ENCODE results near the gene GRIK5. TPM values are rescaled to one million over a fixed set of nuclear protein-coding genes. Genes with fewer than 3 reads are reported as not detected.
"Not testable (repeated sequence)": the region's sequence is repeated elsewhere in the genome, so short reads cannot be mapped to it uniquely, and the experiment has no call there.

GRIK5 gene
- polyA plus RNA-seq, 1 donor (not counting 4 experiments of a cell fraction or from before 2014, with no cell fraction given), result 0.17 TPM

GRCh38 chr19:42042455-42043170 lies 27.4 kb downstream of the GRIK5 start:
- FAIRE-seq, result no peak
- dilution Hi-C loops (cut with MboI; ENCODE audit: extremely low pct_ligation_motif_present, low sequenced_read_pairs), result no loop called here
- no peaks in the 10 kb centered on the region for H3K79me2 ChIP-seq (ENCODE audit: control insufficient read depth, insufficient read depth, low read length)

GRCh38 chr19:42040491-42040890 lies 29.5 kb downstream of the GRIK5 start:
- H2AFZ ChIP-seq (ENCODE audit: control insufficient read depth, low read length); FAIRE-seq; H3K9me3 ChIP-seq (ENCODE audit: control insufficient read depth, low read depth, low read length); H3K27me3 ChIP-seq (ENCODE audit: control insufficient read depth, extremely low read depth, insufficient read depth, low read length); H3K4me3 ChIP-seq (ENCODE audit: control insufficient read depth in 2 of 3, extremely low read depth in 1 of 3, insufficient read depth in 2 of 3, low read depth in 1 of 3, low read length in 3 of 3); DNase-seq (ENCODE audit: low read depth, low spot score); H3K79me2 ChIP-seq (ENCODE audit: control insufficient read depth, insufficient read depth, low read length); H3K9ac ChIP-seq (ENCODE audit: control insufficient read depth, extremely low read depth, insufficient read depth, low read length); dilution Hi-C loops (cut with MboI; ENCODE audit: extremely low pct_ligation_motif_present, low sequenced_read_pairs); H3K9me1 ChIP-seq (ENCODE audit: control insufficient read depth, extremely low read depth, insufficient read depth, low read length); H3K27ac ChIP-seq (ENCODE audit: control insufficient read depth, insufficient read depth, low read length); H3K4me1 ChIP-seq (ENCODE audit: control insufficient read depth, extremely low read depth, insufficient read depth, low read length); H3K36me3 ChIP-seq (ENCODE audit: control insufficient read depth in 2 of 2, extremely low read depth in 1 of 2, insufficient read depth in 2 of 2, low read length in 2 of 2); H4K20me1 ChIP-seq (ENCODE audit: control insufficient read depth, extremely low read depth, insufficient read depth, low read length); H3K4me2 ChIP-seq (ENCODE audit: control insufficient read depth, extremely low read depth, insufficient read depth, low read depth, low read length): not testable (repeated sequence)

More at GRCh38 chr19:42042455-42043170, 27.4 kb downstream of the GRIK5 start:
- H3K9me3 ChIP-seq (ENCODE audit: control insufficient read depth, low read depth, low read length), result no peaks in the 10 kb centered on the region
- H2AFZ ChIP-seq (ENCODE audit: control insufficient read depth, low read length), result no peak overlapping the region
- H3K4me1 ChIP-seq (ENCODE audit: control insufficient read depth, extremely low read depth, insufficient read depth, low read length), result no peaks in the 10 kb centered on the region
- H3K27ac ChIP-seq (ENCODE audit: control insufficient read depth, insufficient read depth, low read length), result no peak overlapping the region
- H3K4me3 ChIP-seq (ENCODE audit: control insufficient read depth in 2 of 3, extremely low read depth in 1 of 3, insufficient read depth in 2 of 3, low read depth in 1 of 3, low read length in 3 of 3), result no peak overlapping the region
- H3K9me1 ChIP-seq (ENCODE audit: control insufficient read depth, extremely low read depth, insufficient read depth, low read length), result no peaks in the 10 kb centered on the region
- H3K4me2 ChIP-seq (ENCODE audit: control insufficient read depth, extremely low read depth, insufficient read depth, low read depth, low read length), result no peak overlapping the region
- H3K9ac ChIP-seq (ENCODE audit: control insufficient read depth, extremely low read depth, insufficient read depth, low read length), result no peak overlapping the region
- no peaks in the 10 kb centered on the region for H3K27me3 ChIP-seq (ENCODE audit: control insufficient read depth, extremely low read depth, insufficient read depth, low read length)
- H4K20me1 ChIP-seq (ENCODE audit: control insufficient read depth, extremely low read depth, insufficient read depth, low read length), result no peaks in the 10 kb centered on the region
- no peak for DNase-seq (ENCODE audit: low read depth, low spot score)
- no peaks in the 10 kb centered on the region for H3K36me3 ChIP-seq (ENCODE audit: control insufficient read depth in 2 of 2, extremely low read depth in 1 of 2, insufficient read depth in 2 of 2, low read length in 2 of 2)
- no peak for TF ChIP-seq CTCF (optimal IDR thresholded peaks at IDR 0.05 in 1 of 3, IDR thresholded peaks at IDR 0.05 in 1 of 3, conservative IDR thresholded peaks at IDR 0.05 in 1 of 3; ENCODE audit: extremely low read depth in 1 of 3, insufficient read depth in 2 of 3, low read length in 3 of 3)
- TF ChIP-seq EZH2 (IDR thresholded peaks at IDR 0.05; ENCODE audit: low read length), result no peak

GRCh38 chr19:42040031-42040430 lies 30.0 kb downstream of the GRIK5 start:
- Histone ChIP-seq H3K27me3 (ENCODE audit: control insufficient read depth, extremely low read depth, insufficient read depth, low read length) (no peaks in the 10 kb centered on the region), H3K4me1 (ENCODE audit: control insufficient read depth, extremely low read depth, insufficient read depth, low read length) (peaks cover 2% of the 10 kb centered on the region), H3K27ac (ENCODE audit: control insufficient read depth, insufficient read depth, low read length) (no peak overlapping the region), H3K79me2 (ENCODE audit: control insufficient read depth, insufficient read depth, low read length) (no peaks in the 10 kb centered on the region), H3K9ac (ENCODE audit: control insufficient read depth, extremely low read depth, insufficient read depth, low read length) (no peak overlapping the region), H3K36me3 (ENCODE audit: control insufficient read depth in 2 of 2, extremely low read depth in 1 of 2, insufficient read depth in 2 of 2, low read length in 2 of 2) (no peaks in the 10 kb centered on the region), H3K4me2 (ENCODE audit: control insufficient read depth, extremely low read depth, insufficient read depth, low read depth, low read length) (no peak overlapping the region), H3K9me1 (ENCODE audit: control insufficient read depth, extremely low read depth, insufficient read depth, low read length) (no peaks in the 10 kb centered on the region), H4K20me1 (ENCODE audit: control insufficient read depth, extremely low read depth, insufficient read depth, low read length) (no peaks in the 10 kb centered on the region), H2AFZ (ENCODE audit: control insufficient read depth, low read length) (no peak overlapping the region), H3K9me3 (ENCODE audit: control insufficient read depth, low read depth, low read length) (no peaks in the 10 kb centered on the region), H3K4me3 (ENCODE audit: control insufficient read depth in 2 of 3, extremely low read depth in 1 of 3, insufficient read depth in 2 of 3, low read depth in 1 of 3, low read length in 3 of 3) (no peak overlapping the region)
- TF ChIP-seq CTCF (optimal IDR thresholded peaks at IDR 0.05 in 1 of 3, IDR thresholded peaks at IDR 0.05 in 1 of 3, conservative IDR thresholded peaks at IDR 0.05 in 1 of 3; ENCODE audit: extremely low read depth in 1 of 3, insufficient read depth in 2 of 3, low read length in 3 of 3), result no peak
- TF ChIP-seq EZH2 (IDR thresholded peaks at IDR 0.05; ENCODE audit: low read length), result no peak
- FAIRE-seq (no peak), DNase-seq (ENCODE audit: low read depth, low spot score) (no peak)
- dilution Hi-C loops (cut with MboI; ENCODE audit: extremely low pct_ligation_motif_present, low sequenced_read_pairs), result no loop called here
